Progenitor cell of endocrine pancreas (in vitro differentiated cells): Measurements from ENCODE around the gene GTF2H3. TPM values are rescaled to one million over a fixed set of nuclear protein-coding genes. Genes with fewer than 3 reads are reported as not detected.

Source experiments
- DNase-seq: peaks from one replicate; pipeline ENCODE4 v3.0.0; 2021; ENCODE audit warnings: low spot score; ENCODE audit not compliant: unreplicated experiment
- H3K27ac Mint-ChIP-seq: 2 replicates; pipeline ENCODE4 v1.8.0; 2021; ENCODE audit warnings: mild to moderate bottlenecking, moderate library complexity, mixed read lengths
- H3K27me3 Mint-ChIP-seq: 2 replicates; pipeline ENCODE4 v1.8.0; 2021; ENCODE audit warnings: mixed read lengths
- H3K36me3 Mint-ChIP-seq: 2 replicates; pipeline ENCODE4 v1.8.0; 2022; ENCODE audit warnings: mixed read lengths; ENCODE audit not compliant: insufficient read depth
- H3K4me1 Mint-ChIP-seq: 2 replicates; pipeline ENCODE4 v1.8.0; 2021; ENCODE audit warnings: low read depth, mixed read lengths
- H3K4me3 Mint-ChIP-seq: 2 replicates; pipeline ENCODE4 v1.8.0; 2021; ENCODE audit warnings: low read depth, mild to moderate bottlenecking, moderate library complexity, mixed read lengths
- H3K9me3 Mint-ChIP-seq: 2 replicates; pipeline ENCODE4 v1.8.0; 2021; ENCODE audit warnings: low read depth, mixed read lengths
- total RNA-seq: library from RNA; stranded (reverse); gene quantifications from 2 replicates; pipeline ENCODE4 v1.2.1, GENCODE V29; 2021
- TF ChIP-seq, protein P1 (sequence below): fragments of 200-600 bp; sonication (generic); IDR thresholded peaks from one replicate; pipeline ENCODE4 v1.5.0; 2021; ENCODE audit warnings: antibody characterized with exemption, mild to moderate bottlenecking; ENCODE audit not compliant: unreplicated experiment

The GTF2H3 gene
- total RNA-seq, 1 donor from 2014 or later = 32.7 TPM

DNA sequence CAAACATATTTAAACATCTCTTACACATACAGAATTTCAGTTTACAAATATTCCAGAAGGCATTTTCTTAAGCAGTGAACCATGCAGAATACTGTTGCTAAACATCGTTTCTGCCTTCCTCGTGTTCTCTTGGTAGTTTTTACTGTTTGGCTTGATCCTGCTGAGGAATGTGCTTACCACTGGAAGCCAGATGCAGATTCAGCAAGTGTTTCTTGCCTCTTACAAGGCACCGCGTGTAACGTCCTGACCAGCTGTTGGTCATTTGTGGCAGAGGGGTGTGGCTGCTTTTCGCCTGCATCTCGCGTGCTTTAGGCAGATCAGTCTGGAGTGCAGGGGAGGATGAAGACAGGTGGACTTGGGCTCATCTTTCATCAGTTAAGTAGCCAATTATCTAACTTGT is 12.5 kb upstream of the GTF2H3 start:
- H3K9me3 Mint-ChIP-seq = no peaks in the 10 kb centered on the region
- H3K36me3 Mint-ChIP-seq = peaks cover 34% of the 10 kb centered on the region
- H3K4me1 Mint-ChIP-seq = no peaks in the 10 kb centered on the region
- H3K4me3 Mint-ChIP-seq = no peak overlapping the region
- TF ChIP-seq, protein P1, sequence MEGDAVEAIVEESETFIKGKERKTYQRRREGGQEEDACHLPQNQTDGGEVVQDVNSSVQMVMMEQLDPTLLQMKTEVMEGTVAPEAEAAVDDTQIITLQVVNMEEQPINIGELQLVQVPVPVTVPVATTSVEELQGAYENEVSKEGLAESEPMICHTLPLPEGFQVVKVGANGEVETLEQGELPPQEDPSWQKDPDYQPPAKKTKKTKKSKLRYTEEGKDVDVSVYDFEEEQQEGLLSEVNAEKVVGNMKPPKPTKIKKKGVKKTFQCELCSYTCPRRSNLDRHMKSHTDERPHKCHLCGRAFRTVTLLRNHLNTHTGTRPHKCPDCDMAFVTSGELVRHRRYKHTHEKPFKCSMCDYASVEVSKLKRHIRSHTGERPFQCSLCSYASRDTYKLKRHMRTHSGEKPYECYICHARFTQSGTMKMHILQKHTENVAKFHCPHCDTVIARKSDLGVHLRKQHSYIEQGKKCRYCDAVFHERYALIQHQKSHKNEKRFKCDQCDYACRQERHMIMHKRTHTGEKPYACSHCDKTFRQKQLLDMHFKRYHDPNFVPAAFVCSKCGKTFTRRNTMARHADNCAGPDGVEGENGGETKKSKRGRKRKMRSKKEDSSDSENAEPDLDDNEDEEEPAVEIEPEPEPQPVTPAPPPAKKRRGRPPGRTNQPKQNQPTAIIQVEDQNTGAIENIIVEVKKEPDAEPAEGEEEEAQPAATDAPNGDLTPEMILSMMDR = no peak
- no peak overlapping the region for H3K27ac Mint-ChIP-seq
- no peak for DNase-seq
- no peaks in the 10 kb centered on the region for H3K27me3 Mint-ChIP-seq

DNA sequence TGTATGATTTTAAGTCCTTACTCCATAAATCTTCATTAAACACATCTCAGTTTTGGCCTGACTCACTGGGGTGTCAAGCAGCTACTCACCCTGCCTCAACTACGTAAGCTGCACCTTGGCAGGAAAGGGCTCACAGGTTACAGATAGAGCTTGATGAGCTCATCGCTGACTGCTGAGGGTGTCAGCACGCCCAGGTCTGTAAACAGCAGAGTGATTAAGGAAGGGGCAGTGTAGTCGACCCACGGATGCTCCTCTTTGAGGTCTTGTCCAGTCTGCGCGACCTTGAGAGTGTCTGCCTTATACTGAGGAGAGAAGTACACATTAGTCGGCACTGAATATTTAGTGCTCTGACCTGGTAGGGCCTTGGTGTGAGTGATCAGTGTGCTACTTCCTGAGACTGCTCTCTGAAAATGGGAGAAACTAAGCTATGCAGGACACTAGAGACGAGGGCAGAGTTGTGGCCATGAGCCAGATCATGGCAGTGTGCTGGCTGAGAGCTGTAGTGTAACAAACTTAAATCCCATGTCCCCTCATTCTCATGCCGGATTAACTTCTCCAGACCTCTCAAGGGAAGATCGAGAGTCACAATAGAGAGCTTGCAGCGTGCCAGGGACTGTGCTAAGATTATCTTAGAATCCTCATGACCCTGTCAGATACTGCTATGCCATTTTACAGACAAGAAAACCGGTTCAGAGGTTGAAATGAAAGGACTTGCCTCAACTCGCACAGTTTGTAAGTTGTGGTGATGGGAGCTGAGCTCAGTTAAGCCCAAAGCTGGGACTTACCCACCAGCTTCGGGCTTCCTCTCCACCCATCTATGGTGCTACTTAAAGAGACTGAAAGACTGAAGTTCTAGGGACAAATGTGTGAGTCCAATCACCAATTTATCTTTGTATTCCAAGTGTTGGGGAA is 11.8 kb upstream of the GTF2H3 start:
- TF ChIP-seq, protein P1 = no peak
- H3K36me3 Mint-ChIP-seq = peaks cover 40% of the 10 kb centered on the region
- H3K4me3 Mint-ChIP-seq = no peak overlapping the region
- no peaks in the 10 kb centered on the region for H3K4me1 Mint-ChIP-seq
- peak overlapping the region; percentile 57 for H3K27ac Mint-ChIP-seq
- no peaks in the 10 kb centered on the region for H3K27me3 Mint-ChIP-seq
- H3K9me3 Mint-ChIP-seq = no peaks in the 10 kb centered on the region
- DNase-seq = no peak

DNA sequence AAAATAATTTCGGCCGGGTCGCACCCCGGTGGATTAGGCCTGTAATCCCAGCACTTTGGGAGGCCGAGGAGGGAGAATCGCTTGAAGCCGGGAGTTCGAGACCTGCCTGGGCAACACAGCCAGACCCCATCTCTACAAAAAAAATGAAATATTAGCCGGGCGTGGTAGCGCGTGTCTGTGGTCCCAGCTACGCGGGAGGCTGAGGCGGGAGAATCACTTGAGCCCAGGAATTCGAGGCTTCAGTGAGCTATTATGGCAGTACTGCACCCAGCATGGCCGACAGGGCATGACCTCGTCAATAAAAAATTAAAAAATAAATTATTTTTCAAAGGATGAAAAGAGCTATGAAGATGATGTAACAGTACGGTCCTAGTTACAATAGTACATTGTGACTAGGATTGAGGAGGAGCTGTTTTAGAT is 523 bp downstream of the GTF2H3 start:
- no peak for DNase-seq
- Mint-ChIP-seq H3K4me3 (peak overlapping the region; percentile 99), H3K36me3 (peaks cover 9% of the 10 kb centered on the region), H3K9me3 (no peaks in the 10 kb centered on the region), H3K27ac (peak overlapping the region; percentile 99), H3K27me3 (no peaks in the 10 kb centered on the region), H3K4me1 (peaks cover 14% of the 10 kb centered on the region)
- TF ChIP-seq, protein P1 = no peak

DNA sequence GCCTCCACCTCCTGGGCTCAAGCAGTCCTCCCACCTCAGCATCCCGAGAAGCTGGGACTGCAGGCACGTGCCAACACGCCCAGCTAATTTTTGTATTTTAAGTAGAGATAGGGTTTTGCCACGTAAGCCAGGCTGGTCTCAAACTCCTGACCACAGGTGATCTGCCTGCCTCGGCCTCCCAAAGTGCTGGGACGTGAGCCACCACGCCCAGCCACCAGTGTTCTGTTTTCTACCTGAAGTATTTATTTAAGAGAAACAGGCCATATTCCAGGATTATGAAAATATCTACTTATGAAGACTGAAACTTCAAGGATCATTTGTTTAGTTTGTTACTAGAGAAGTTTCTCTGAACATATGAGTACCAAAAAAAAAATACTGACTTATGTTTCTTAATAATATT is 10.3 kb downstream of the GTF2H3 start:
- Mint-ChIP-seq H3K27ac (no peak overlapping the region), H3K27me3 (no peaks in the 10 kb centered on the region), H3K4me3 (no peak overlapping the region), H3K4me1 (no peaks in the 10 kb centered on the region), H3K9me3 (no peaks in the 10 kb centered on the region), H3K36me3 (peaks cover 2% of the 10 kb centered on the region)
- DNase-seq = no peak
- TF ChIP-seq, protein P1 = no peak

DNA sequence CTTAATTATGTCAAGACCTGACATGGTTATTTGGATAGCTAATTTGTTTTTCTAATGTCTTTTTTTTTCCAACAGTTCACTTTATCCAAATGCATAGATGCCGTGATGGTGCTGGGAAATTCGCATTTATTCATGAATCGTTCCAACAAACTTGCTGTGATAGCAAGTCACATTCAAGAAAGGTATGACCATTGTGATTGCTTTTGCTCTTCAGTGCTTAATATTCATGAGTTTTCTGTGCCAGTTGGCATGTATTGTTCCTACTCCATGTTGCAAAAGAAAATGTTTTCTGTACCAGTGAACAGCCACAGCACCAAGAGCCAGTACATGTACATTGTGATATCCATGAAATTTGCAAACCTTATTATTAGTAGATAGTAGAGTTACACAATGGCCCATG is 11.8 kb downstream of the GTF2H3 start:
- no peak overlapping the region for H3K4me3 Mint-ChIP-seq
- TF ChIP-seq, protein P1 = no peak
- no peaks in the 10 kb centered on the region for H3K9me3 Mint-ChIP-seq
- DNase-seq = no peak
- H3K4me1 Mint-ChIP-seq = no peaks in the 10 kb centered on the region
- no peaks in the 10 kb centered on the region for H3K27me3 Mint-ChIP-seq
- H3K36me3 Mint-ChIP-seq = no peaks in the 10 kb centered on the region
- H3K27ac Mint-ChIP-seq = no peak overlapping the region
